Neural cell (in vitro differentiated cells): ENCODE data around the gene A2ML1. TPM values are rescaled to one million over a fixed set of nuclear protein-coding genes. Genes with fewer than 3 reads are reported as not detected.

Source experiments
- H2AFZ ChIP-seq: fragments of 200-600, 300-800 bp; sonication (generic), shearing (Covaris generic); 2 replicates; pipeline ENCODE4 v1.6.0; 2014; ENCODE audit warnings: low read depth, mild to moderate bottlenecking, antibody characterized with exemption, low read length, moderate library complexity
- H3F3A ChIP-seq: fragments of 200-600 bp; shearing (Covaris generic); 2 replicates; pipeline ENCODE4 v1.6.1; 2016; ENCODE audit warnings: mild to moderate bottlenecking, moderate library complexity, mixed read lengths, antibody characterized with exemption, low read length; ENCODE audit not compliant: insufficient read depth, poor library complexity, severe bottlenecking
- H3K27ac ChIP-seq: fragments of 200-600, 300-800 bp; sonication (generic), shearing (Covaris generic); 2 replicates; pipeline ENCODE4 v1.5.1; 2014; ENCODE audit warnings: mild to moderate bottlenecking, low read length, moderate library complexity
- H3K27me3 ChIP-seq: fragments of 300-800, 200-600 bp; sonication (generic), shearing (Covaris generic); 2 replicates; pipeline ENCODE4 v1.6.0; 2014; ENCODE audit warnings: mild to moderate bottlenecking, low read depth, low read length, moderate library complexity; ENCODE audit not compliant: insufficient read depth
- H3K36me3 ChIP-seq: fragments of 300-800, 200-600 bp; sonication (generic), shearing (Covaris generic); 2 replicates; pipeline ENCODE4 v1.5.1; 2014; ENCODE audit warnings: mild to moderate bottlenecking, antibody characterized with exemption, low read length, moderate library complexity; ENCODE audit not compliant: insufficient read depth
- H3K4me2 ChIP-seq: fragments of 300-800, 200-600 bp; sonication (generic), shearing (Covaris generic); 2 replicates; pipeline ENCODE4 v1.6.0; 2014; ENCODE audit warnings: mild to moderate bottlenecking, low read length
- H3K4me3 ChIP-seq: fragments of 300-800, 200-600 bp; sonication (generic), shearing (Covaris generic); 2 replicates; pipeline ENCODE4 v1.5.1; 2014; ENCODE audit warnings: mild to moderate bottlenecking, low read length, moderate library complexity
- H3K79me2 ChIP-seq: fragments of 200-600 bp; shearing (Covaris generic); replicated peaks from 2 replicates; pipeline ENCODE4 v1.6.0; 2014; ENCODE audit warnings: mild to moderate bottlenecking, low read length, moderate library complexity; ENCODE audit not compliant: insufficient read depth
- H3K9ac ChIP-seq: fragments of 300-800, 200-600 bp; sonication (generic), shearing (Covaris generic); 2 replicates; pipeline ENCODE4 v1.6.1; 2016; ENCODE audit warnings: mild to moderate bottlenecking, low read length, mixed read lengths
- H3K9me2 ChIP-seq: fragments of 200-600 bp; shearing (Covaris generic); 2 replicates; pipeline ENCODE4 v1.6.1; 2016; ENCODE audit warnings: mild to moderate bottlenecking, low read length, mixed read lengths; ENCODE audit not compliant: insufficient read depth
- H3K9me3 ChIP-seq: fragments of 200-600, 300-800 bp; sonication (generic), shearing (Covaris generic); 2 replicates; pipeline ENCODE4 v1.6.1; 2016; ENCODE audit warnings: mild to moderate bottlenecking, mixed run types, low read length, moderate library complexity, mixed read lengths
- H4K20me1 ChIP-seq: fragments of 200-600 bp; shearing (Covaris generic); 2 replicates; pipeline ENCODE4 v1.6.1; 2016; ENCODE audit warnings: mild to moderate bottlenecking, mixed run types; ENCODE audit not compliant: insufficient read depth
- CTCF ChIP-seq: fragments of 450-650 bp; IDR thresholded peaks from 2 replicates; pipeline ENCODE4 v1.5.1; 2014; ENCODE audit warnings: antibody characterized with exemption, mild to moderate bottlenecking, moderate library complexity; ENCODE audit not compliant: poor library complexity, severe bottlenecking
- EP300 ChIP-seq: fragments of 450-650 bp; conservative IDR thresholded peaks from 2 replicates; pipeline ENCODE4 v1.6.1; 2014; ENCODE audit warnings: antibody characterized with exemption, mild to moderate bottlenecking, moderate library complexity; ENCODE audit not compliant: poor library complexity, severe bottlenecking
- EZH2 ChIP-seq: fragments of 200-600, 300-800 bp; shearing (Covaris generic), sonication (generic); IDR thresholded peaks from 2 replicates; pipeline ENCODE4 v1.6.1; 2014; ENCODE audit warnings: antibody characterized with exemption, low read length, borderline replicate concordance, mild to moderate bottlenecking; ENCODE audit not compliant: insufficient read depth, poor library complexity, severe bottlenecking
- MXI1 ChIP-seq: fragments of 450-650 bp; conservative IDR thresholded peaks from 2 replicates; pipeline ENCODE4 v1.6.1; 2014; ENCODE audit warnings: antibody characterized with exemption, mild to moderate bottlenecking; ENCODE audit not compliant: poor library complexity, severe bottlenecking
- POLR2AphosphoS5 ChIP-seq: IDR thresholded peaks from 2 replicates; pipeline ENCODE4 v1.6.1; 2012
- RAD21 ChIP-seq: fragments of 450-650 bp; conservative IDR thresholded peaks from 2 replicates; pipeline ENCODE4 v1.6.1; 2014; ENCODE audit warnings: antibody characterized with exemption, mild to moderate bottlenecking, moderate library complexity
- REST ChIP-seq: IDR thresholded peaks from 2 replicates; pipeline ENCODE4 v1.6.1; 2012; ENCODE audit warnings: borderline replicate concordance
- SMC3 ChIP-seq: fragments of 450-650 bp; conservative IDR thresholded peaks from 2 replicates; pipeline ENCODE4 v1.6.1; 2014; ENCODE audit warnings: antibody characterized with exemption, mild to moderate bottlenecking, moderate library complexity; ENCODE audit not compliant: poor library complexity
- TAF1 ChIP-seq: IDR thresholded peaks from 2 replicates; pipeline ENCODE4 v1.6.1; 2012; ENCODE audit warnings: low read depth
- polyA plus RNA-seq: library from polyadenylated mRNA; depleted of rRNA; stranded (reverse); fragments of >200 nt; gene quantifications from 2 replicates; pipeline ENCODE4 v1.2.3, GENCODE V29; 2014

Gene A2ML1
- polyA plus RNA-seq, 1 donor from 2014 or later: not detected

GRCh38 chr12:8894986-8895385 is 72.6 kb downstream of the A2ML1 start:
- H3K27me3 ChIP-seq: no peaks in the 10 kb centered on the region
- no peak overlapping the region for H3K4me2 ChIP-seq
- H3K9me2 ChIP-seq: no peaks in the 10 kb centered on the region
- no peak overlapping the region for H3K4me3 ChIP-seq
- H3K9ac ChIP-seq: no peak overlapping the region
- H3K9me3 ChIP-seq: no peaks in the 10 kb centered on the region
- TF ChIP-seq MXI1: no peak
- TF ChIP-seq CTCF: no peak
- TF ChIP-seq EZH2: no peak
- TF ChIP-seq SMC3: no peak
- TF ChIP-seq EP300: no peak
- TF ChIP-seq POLR2AphosphoS5: no peak
- TF ChIP-seq RAD21: no peak
- TF ChIP-seq REST: no peak
- no peak for TF ChIP-seq TAF1
- no peak overlapping the region for H2AFZ ChIP-seq
- no peak overlapping the region for H3K27ac ChIP-seq
- H3K36me3 ChIP-seq: no peaks in the 10 kb centered on the region
- no peaks in the 10 kb centered on the region for H3K79me2 ChIP-seq
- no peaks in the 10 kb centered on the region for H3F3A ChIP-seq
- H4K20me1 ChIP-seq: no peaks in the 10 kb centered on the region

GRCh38 chr12:8897081-8897480 is 74.7 kb downstream of the A2ML1 start:
- H3K79me2 ChIP-seq: no peaks in the 10 kb centered on the region
- no peaks in the 10 kb centered on the region for H3K9me2 ChIP-seq
- H3K27me3 ChIP-seq: no peaks in the 10 kb centered on the region
- H3K9me3 ChIP-seq: no peaks in the 10 kb centered on the region
- H3K4me2 ChIP-seq: no peak overlapping the region
- no peak overlapping the region for H3K4me3 ChIP-seq
- no peak overlapping the region for H3K27ac ChIP-seq
- H3K36me3 ChIP-seq: no peaks in the 10 kb centered on the region
- H2AFZ ChIP-seq: no peak overlapping the region
- H3K9ac ChIP-seq: no peak overlapping the region
- H3F3A ChIP-seq: no peaks in the 10 kb centered on the region
- TF ChIP-seq POLR2AphosphoS5: no peak
- TF ChIP-seq CTCF: no peak
- no peak for TF ChIP-seq RAD21
- no peak for TF ChIP-seq TAF1
- no peaks in the 10 kb centered on the region for H4K20me1 ChIP-seq
